Ishikawa (cell line): ENCODE data around the gene CRIP3.

Experiments
- CEBPB ChIP-seq: IDR thresholded peaks from 2 replicates; pipeline ENCODE4 v1.6.1; 2012
- CREB1 ChIP-seq: IDR thresholded peaks from 2 replicates; pipeline ENCODE4 v1.6.1; 2012; ENCODE audit warnings: low read depth
- EGR1 ChIP-seq: IDR thresholded peaks from 2 replicates; pipeline ENCODE4 v1.6.1; 2012
- EP300 ChIP-seq: IDR thresholded peaks from 2 replicates; pipeline ENCODE4 v1.6.1; 2012; ENCODE audit warnings: borderline replicate concordance
- FOXM1 ChIP-seq: IDR thresholded peaks from 2 replicates; pipeline ENCODE4 v1.6.1; 2012; ENCODE audit warnings: low read depth, borderline replicate concordance
- NFIC ChIP-seq: IDR thresholded peaks from 2 replicates; pipeline ENCODE4 v1.6.1; 2012
- RAD21 ChIP-seq: IDR thresholded peaks from 2 replicates; pipeline ENCODE4 v1.6.1; 2012; ENCODE audit warnings: low read depth
- TAF1 ChIP-seq: IDR thresholded peaks from 2 replicates; pipeline ENCODE4 v1.6.1; 2012; ENCODE audit warnings: low read depth, mild to moderate bottlenecking
- TCF12 ChIP-seq: IDR thresholded peaks from 2 replicates; pipeline ENCODE4 v1.6.1; 2012; ENCODE audit warnings: low read depth
- TEAD4 ChIP-seq: IDR thresholded peaks from 2 replicates; pipeline ENCODE4 v1.6.1; 2012
- YY1 ChIP-seq: IDR thresholded peaks from 2 replicates; pipeline ENCODE4 v1.6.1; 2012; ENCODE audit warnings: low read depth
- ZBTB7A ChIP-seq: IDR thresholded peaks from 2 replicates; pipeline ENCODE4 v1.6.1; 2012; ENCODE audit warnings: low read depth
- TF ChIP-seq, protein P1 (sequence below): IDR thresholded peaks from 2 replicates; pipeline ENCODE4 v1.6.1; 2012; ENCODE audit warnings: low read depth, mild to moderate bottlenecking
- TF ChIP-seq, protein P2 (sequence below): IDR thresholded peaks from 2 replicates; pipeline ENCODE4 v1.6.1; 2012
- TF ChIP-seq, protein P3 (sequence below): IDR thresholded peaks from 2 replicates; pipeline ENCODE4 v1.6.1; 2012

The CRIP3 gene

DNA sequence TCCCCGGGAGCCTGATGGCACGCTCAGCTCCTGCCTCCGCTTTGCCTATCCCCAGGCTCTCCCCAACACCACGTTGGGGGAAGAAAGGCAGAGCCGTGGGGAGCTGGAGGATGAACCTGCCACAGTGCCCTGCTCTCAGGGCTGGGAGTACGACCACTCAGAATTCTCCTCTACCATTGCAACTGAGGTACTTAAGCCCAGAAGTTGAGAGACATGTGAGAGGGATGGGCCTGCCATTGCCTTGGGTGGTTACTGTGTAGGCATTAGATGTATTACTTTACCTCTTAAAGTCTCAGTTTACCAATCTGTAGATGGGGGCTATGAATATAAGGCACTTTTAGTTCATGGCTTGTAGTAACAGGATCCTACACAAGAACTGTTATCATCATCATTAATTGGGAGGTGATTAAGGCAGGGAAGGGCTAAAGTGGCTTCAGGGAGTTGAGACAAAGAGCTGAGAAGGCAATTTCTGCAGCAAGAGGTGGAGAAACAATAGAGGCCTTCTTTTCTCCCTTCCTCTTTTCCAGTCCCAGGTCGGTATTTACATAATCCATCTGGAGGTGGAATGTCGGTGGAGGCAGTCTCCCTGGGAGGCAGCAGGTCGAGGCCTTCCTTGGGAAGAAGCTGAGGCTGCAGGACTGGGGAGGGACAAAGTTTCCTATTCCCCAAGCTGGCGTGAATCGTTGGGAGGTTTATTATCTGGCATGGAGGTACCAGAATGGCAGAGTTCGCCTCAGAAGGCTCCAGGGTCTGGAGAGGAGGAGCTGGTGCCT, 9.9 kb downstream of the CRIP3 start:
- no peak for TF ChIP-seq EP300
- no peak for TF ChIP-seq NFIC
- TF ChIP-seq, protein P1, sequence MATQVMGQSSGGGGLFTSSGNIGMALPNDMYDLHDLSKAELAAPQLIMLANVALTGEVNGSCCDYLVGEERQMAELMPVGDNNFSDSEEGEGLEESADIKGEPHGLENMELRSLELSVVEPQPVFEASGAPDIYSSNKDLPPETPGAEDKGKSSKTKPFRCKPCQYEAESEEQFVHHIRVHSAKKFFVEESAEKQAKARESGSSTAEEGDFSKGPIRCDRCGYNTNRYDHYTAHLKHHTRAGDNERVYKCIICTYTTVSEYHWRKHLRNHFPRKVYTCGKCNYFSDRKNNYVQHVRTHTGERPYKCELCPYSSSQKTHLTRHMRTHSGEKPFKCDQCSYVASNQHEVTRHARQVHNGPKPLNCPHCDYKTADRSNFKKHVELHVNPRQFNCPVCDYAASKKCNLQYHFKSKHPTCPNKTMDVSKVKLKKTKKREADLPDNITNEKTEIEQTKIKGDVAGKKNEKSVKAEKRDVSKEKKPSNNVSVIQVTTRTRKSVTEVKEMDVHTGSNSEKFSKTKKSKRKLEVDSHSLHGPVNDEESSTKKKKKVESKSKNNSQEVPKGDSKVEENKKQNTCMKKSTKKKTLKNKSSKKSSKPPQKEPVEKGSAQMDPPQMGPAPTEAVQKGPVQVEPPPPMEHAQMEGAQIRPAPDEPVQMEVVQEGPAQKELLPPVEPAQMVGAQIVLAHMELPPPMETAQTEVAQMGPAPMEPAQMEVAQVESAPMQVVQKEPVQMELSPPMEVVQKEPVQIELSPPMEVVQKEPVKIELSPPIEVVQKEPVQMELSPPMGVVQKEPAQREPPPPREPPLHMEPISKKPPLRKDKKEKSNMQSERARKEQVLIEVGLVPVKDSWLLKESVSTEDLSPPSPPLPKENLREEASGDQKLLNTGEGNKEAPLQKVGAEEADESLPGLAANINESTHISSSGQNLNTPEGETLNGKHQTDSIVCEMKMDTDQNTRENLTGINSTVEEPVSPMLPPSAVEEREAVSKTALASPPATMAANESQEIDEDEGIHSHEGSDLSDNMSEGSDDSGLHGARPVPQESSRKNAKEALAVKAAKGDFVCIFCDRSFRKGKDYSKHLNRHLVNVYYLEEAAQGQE: no peak
- TF ChIP-seq CEBPB: no peak
- TF ChIP-seq CREB1: no peak
- no peak for TF ChIP-seq RAD21
- TF ChIP-seq, protein P2, sequence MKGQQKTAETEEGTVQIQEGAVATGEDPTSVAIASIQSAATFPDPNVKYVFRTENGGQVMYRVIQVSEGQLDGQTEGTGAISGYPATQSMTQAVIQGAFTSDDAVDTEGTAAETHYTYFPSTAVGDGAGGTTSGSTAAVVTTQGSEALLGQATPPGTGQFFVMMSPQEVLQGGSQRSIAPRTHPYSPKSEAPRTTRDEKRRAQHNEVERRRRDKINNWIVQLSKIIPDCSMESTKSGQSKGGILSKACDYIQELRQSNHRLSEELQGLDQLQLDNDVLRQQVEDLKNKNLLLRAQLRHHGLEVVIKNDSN: no peak

DNA sequence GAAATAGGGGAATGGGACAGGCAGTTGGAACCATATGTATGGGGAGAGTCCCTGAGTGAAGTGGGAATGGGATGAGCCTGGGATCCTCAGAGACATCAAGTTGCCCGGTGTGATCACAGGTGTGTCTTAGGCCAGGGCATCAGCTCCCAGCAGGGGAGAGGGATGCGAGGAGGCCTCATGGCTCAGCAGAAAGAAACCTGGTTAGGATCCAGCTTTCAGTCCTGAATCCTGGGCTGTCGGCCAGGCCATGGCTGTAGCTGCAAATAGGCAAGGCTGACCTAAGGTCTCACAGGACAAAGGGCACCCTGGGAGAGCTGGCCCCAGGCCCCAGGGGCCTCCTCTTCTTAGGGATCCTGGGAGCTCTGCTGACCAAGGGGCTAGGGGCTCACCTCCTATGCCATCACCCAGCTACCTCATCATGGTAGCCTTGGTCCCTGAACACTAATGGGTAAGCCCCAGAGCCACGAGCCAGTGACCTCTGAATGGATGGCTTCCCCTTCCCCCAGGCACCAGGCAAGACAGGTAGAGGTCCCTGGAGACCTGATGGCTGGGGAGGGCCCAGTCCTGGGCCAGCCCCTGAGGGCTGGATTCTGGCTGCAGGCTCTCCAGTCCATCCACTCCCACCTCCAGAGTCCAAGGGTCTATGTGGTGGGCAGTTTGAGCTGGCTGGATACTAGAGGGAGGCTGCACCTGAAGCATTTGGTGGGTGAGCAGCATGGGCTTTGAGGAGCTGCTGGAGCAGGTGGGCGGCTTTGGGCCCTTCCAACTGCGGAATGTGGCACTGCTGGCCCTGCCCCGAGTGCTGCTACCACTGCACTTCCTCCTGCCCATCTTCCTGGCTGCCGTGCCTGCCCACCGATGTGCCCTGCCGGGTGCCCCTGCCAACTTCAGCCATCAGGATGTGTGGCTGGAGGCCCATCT, 10.7 kb downstream of the CRIP3 start, which contains the start of gene SLC22A7:
Gene SLC22A7 (plus strand): TSS at position 617 of the 921 bp plus-strand sequence. CDS start 99 bp downstream, at position 716.
- no peak for TF ChIP-seq TEAD4
- no peak for TF ChIP-seq EP300
- no peak for TF ChIP-seq FOXM1
- no peak for TF ChIP-seq NFIC
- no peak for TF ChIP-seq TCF12
- no peak for TF ChIP-seq CEBPB
- TF ChIP-seq, protein P3, sequence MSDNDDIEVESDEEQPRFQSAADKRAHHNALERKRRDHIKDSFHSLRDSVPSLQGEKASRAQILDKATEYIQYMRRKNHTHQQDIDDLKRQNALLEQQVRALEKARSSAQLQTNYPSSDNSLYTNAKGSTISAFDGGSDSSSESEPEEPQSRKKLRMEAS: no peak
- TF ChIP-seq RAD21: no peak
- no peak for TF ChIP-seq EGR1
- TF ChIP-seq, protein P1: no peak

DNA sequence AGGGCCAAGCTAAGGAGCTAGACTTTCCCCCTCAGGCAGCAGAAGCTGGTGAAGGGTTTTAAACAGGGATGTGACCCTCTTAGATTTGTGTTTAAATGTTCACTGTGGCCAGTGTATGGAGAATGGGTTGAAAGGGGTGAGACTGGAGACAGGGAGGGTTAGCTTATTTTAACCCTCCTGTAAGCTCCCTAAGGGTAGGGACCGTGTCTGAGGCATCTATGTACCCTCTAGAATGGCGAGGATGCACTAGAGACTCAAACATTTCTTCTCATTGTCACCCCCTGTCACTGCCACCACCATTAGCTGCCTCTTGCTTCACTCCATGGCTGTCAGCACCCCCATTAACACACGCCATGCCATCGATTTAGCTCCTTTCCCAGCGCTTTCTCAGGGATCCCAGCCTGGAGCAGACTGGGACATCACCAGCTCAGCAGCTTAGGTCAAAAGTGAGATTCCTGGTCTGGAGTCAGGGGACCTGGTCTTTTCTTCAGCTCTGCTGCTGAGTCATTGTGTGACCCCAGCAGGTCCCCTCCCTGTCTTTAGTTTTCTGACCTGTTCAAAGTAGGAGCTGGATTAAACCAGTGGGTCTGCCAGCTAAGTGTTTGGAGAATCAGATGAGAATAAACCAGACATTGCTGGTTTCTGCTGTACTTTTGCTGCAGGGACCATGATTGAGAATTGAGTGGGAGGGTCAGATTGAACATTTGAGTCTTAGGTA, 11.7 kb downstream of the CRIP3 start:
- TF ChIP-seq, protein P1: no peak
- no peak for TF ChIP-seq EP300
- TF ChIP-seq, protein P2: no peak
- no peak for TF ChIP-seq CREB1
- TF ChIP-seq ZBTB7A: no peak
- no peak for TF ChIP-seq TCF12
- no peak for TF ChIP-seq YY1
- TF ChIP-seq EGR1: no peak
- no peak for TF ChIP-seq RAD21
- no peak for TF ChIP-seq FOXM1
- no peak for TF ChIP-seq TAF1
- TF ChIP-seq TEAD4: no peak

DNA sequence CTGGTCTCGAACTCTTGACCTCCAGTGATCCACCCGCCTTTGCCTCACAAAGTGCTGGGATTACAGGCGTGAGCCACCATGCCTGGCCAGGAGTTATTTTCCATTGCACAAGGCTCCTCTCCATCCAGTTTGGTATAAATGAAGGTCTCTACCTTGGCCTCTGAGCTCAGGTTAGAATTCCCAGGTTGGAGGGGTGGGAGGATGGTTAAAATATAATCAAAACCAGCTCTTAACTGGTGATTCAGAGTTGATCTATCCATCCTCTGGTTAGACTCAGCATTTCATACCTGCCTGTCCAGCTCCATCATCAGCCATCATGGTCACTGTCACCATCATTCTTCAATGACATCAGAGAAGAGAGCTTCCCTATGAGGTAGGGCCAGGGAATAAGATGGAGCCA, 13.2 kb downstream of the CRIP3 start:
- TF ChIP-seq CEBPB: no peak
- no peak for TF ChIP-seq ZBTB7A
- no peak for TF ChIP-seq EGR1
- no peak for TF ChIP-seq CREB1
- no peak for TF ChIP-seq TEAD4
- TF ChIP-seq TAF1: no peak
- no peak for TF ChIP-seq FOXM1
- TF ChIP-seq, protein P2: no peak
- no peak for TF ChIP-seq EP300
- TF ChIP-seq NFIC: no peak
- TF ChIP-seq TCF12: no peak
- TF ChIP-seq, protein P1: no peak
- no peak for TF ChIP-seq RAD21
- TF ChIP-seq YY1: no peak
- TF ChIP-seq, protein P3: no peak
